Lower leg skin (tissue), 3 donors: ENCODE measurements around the gene PLIN3.

Experiments
- CTCF ChIP-seq, 3 donors: fragments of 450-650 bp; IDR thresholded peaks; one replicate each; pipeline ENCODE4 v1.5.1; 2016; ENCODE audit warnings: antibody characterized with exemption in 3 of 3, mild to moderate bottlenecking in 3 of 3, moderate library complexity in 2 of 3
- POLR2A ChIP-seq, 2 donors: fragments of 450-650 bp; IDR thresholded peaks; one replicate each; pipeline ENCODE4 v1.6.1; 2016 to 2017; ENCODE audit warnings: antibody characterized with exemption in 2 of 2, mild to moderate bottlenecking in 1 of 2, moderate library complexity in 1 of 2

- no peak for TF ChIP-seq CTCF (IDR thresholded peaks at IDR 0.05)
- TF ChIP-seq POLR2A (IDR thresholded peaks at IDR 0.05) = no peak
Measured at GRCh38 chr19:4849019-4849418, 18.4 kb downstream of the PLIN3 start.
